ENCODE data around the gene GPR151. TPM values are rescaled to one million over a fixed set of nuclear protein-coding genes. Genes with fewer than 3 reads are reported as not detected.
"Not testable (repeated sequence)": the region's sequence is repeated elsewhere in the genome, so short reads cannot be mapped to it uniquely, and the experiment has no call there.

GPR151 gene
- total RNA-seq: under 1 TPM; 0.06 to 0.20 TPM
- polyA plus RNA-seq (ENCODE audit: insufficient read length in 2 of 2): under 1 TPM; 0.09 to 0.16 TPM
- long read RNA-seq, donor 1, partial matches to known transcripts: 0 of 1 reads
- long read RNA-seq, donor 1, other reads (novel, unspliced or antisense): 0 of 1 reads
- long read RNA-seq, donor 2, partial matches to known transcripts: 0 of 1 reads
- long read RNA-seq, donor 2, other reads (novel, unspliced or antisense): 0 of 1 reads
- long read RNA-seq, donor 3, partial matches to known transcripts: 0 of 2 reads
- long read RNA-seq, donor 3, other reads (novel, unspliced or antisense): 0 of 2 reads
- long read RNA-seq, donor 4: 0 reads

DNA sequence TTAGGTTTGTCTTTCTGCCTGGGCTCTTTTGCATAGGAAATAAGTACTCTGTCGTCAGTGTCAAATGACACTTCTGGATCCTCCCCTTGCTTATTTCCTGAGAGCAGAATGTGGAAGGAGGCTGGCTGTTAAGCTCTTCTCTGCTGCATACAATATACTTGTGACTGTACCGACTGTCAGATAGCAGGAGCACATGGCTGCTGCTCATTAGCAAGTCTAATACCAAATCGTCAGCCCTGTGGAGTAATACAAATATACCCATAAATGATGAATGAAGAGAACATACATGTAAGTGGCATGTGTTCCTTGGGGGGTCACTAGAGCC, at the start of gene GPR151:
TSS of gene GPR151 (minus strand) at position 40 of the 325 bp plus-strand sequence. CDS start 77 bp downstream, outside the sequence.
- Histone ChIP-seq H3K27ac (ENCODE audit: low read depth, low read length) (no peak within 1 kb of the TSS), H3K36me3 (ENCODE audit: control insufficient read depth, insufficient read depth, low read length) (no peaks in the 10 kb centered on the region), H3K27me3 (ENCODE audit: control insufficient read depth, insufficient read depth, low read length) (no peaks in the 10 kb centered on the region), H3K4me3 (ENCODE audit: low read depth, low read length) (no peak within 1 kb of the TSS), H3K4me1 (ENCODE audit: control insufficient read depth, insufficient read depth, low read length) (no peaks in the 10 kb centered on the region), H3K9me3 (ENCODE audit: control insufficient read depth, insufficient read depth, low read length) (no peaks in the 10 kb centered on the region)
- WGBS (ENCODE audit: insufficient coverage): no CpG with 5 or more reads among the region's 3 CpGs
- peak in 2 of 6 donors; percentile 20 to 53 for DNase-seq (ENCODE audit: low read depth in 4 of 6, low spot score in 6 of 6)

DNA sequence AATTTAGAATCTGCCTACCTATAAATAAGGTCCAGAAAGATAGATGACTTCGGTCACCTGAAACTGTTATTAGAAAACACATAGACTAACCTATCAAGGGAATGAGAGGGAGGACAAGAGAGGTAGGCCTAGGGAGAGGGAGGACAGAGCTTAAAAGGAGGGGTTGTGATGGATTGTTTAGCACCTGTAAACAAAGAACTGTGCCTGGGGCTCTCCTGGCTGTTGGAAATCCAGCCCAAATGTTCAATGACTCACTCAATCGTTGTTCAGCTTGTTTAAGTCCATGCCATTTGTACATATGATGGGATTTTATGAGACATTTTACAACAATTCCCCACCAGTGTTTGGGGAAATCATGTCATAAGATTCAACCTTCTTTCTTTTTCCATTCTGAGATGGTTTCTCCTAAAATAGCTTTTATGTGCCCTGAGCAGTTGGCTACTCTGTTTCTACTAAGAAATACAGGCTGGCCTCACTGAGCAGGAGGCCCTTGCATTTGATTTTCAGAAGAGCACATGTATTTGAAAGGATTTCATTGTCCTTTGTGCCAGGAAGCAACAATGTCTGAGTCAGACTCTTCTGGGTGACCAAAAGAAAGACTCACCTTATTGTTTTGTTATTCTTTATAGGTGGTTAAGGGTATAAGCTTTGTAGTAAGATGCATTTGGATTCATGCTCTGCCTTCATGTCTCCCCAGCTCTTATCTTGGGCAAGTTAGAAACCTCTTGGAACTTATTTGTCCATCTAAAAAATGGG, 48.2 kb upstream of the GPR151 start:
- no CpG with 5 or more reads among the region's 2 CpGs for WGBS (ENCODE audit: insufficient coverage)
- no peak overlapping the region for H3K4me3 ChIP-seq (ENCODE audit: low read depth, low read length)
- no peaks in the 10 kb centered on the region for H3K4me1 ChIP-seq (ENCODE audit: control insufficient read depth, insufficient read depth, low read length)
- H3K36me3 ChIP-seq (ENCODE audit: control insufficient read depth, insufficient read depth, low read length): no peaks in the 10 kb centered on the region
- DNase-seq (ENCODE audit: low read depth in 4 of 6, low spot score in 6 of 6): peak in 1 of 6 donors; percentile 44
- no peak overlapping the region for H3K27ac ChIP-seq (ENCODE audit: low read depth, low read length)
- no peaks in the 10 kb centered on the region for H3K27me3 ChIP-seq (ENCODE audit: control insufficient read depth, insufficient read depth, low read length)
- no peaks in the 10 kb centered on the region for H3K9me3 ChIP-seq (ENCODE audit: control insufficient read depth, insufficient read depth, low read length)

DNA sequence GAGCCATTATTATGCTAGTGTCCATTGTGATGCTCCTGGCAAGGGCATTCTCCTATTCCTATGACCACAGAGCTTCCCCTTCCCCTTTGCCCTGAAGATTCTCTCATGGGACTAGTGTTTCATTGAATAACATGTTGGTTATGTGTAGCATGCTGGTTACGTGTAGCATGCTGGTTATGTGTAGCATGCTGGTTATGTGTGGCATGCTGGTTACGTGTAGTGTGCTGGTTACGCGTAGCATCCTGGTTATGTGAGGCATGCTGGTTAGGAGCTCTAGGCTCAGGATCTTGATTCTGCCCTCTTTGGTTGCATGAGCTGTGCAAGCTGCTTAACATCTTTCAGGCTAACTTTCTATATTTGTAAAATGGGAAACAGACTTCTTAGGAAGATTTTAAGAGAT, 46.5 kb upstream of the GPR151 start:
- H3K4me1 ChIP-seq (ENCODE audit: control insufficient read depth, insufficient read depth, low read length): no peaks in the 10 kb centered on the region
- no peaks in the 10 kb centered on the region for H3K36me3 ChIP-seq (ENCODE audit: control insufficient read depth, insufficient read depth, low read length)
- DNase-seq (ENCODE audit: low read depth in 4 of 6, low spot score in 6 of 6): no peak
- no peaks in the 10 kb centered on the region for H3K27me3 ChIP-seq (ENCODE audit: control insufficient read depth, insufficient read depth, low read length)
- 100% methylated on average over 3 of the region's 4 CpGs for WGBS (ENCODE audit: insufficient coverage)
- no peaks in the 10 kb centered on the region for H3K9me3 ChIP-seq (ENCODE audit: control insufficient read depth, insufficient read depth, low read length)
- H3K4me3 ChIP-seq (ENCODE audit: low read depth, low read length): no peak overlapping the region
- H3K27ac ChIP-seq (ENCODE audit: low read depth, low read length): no peak overlapping the region

DNA sequence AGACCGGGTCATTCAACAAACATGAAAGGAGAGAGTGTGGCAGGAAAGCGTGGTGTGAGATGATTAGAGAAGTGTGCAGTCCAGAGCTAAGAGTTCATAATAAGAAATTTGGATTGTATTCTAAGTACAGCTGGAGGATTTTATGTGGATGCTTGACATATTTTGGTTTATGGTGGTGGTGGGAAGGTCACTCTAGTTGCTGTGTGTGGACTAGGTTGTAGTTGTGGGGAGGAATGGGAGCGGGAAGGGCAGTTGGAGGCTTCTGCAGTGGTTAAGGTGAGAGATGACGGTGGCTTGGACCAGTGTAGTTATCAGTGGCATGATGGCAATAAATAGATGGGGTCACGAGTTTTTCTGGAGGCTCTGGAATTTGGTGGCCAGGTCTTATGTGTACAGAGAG, 45.7 kb upstream of the GPR151 start:
- H3K9me3 ChIP-seq (ENCODE audit: control insufficient read depth, insufficient read depth, low read length): no peaks in the 10 kb centered on the region
- H3K36me3 ChIP-seq (ENCODE audit: control insufficient read depth, insufficient read depth, low read length): no peaks in the 10 kb centered on the region
- H3K4me3 ChIP-seq (ENCODE audit: low read depth, low read length): no peak overlapping the region
- H3K4me1 ChIP-seq (ENCODE audit: control insufficient read depth, insufficient read depth, low read length): no peaks in the 10 kb centered on the region
- no peak for DNase-seq (ENCODE audit: low read depth in 4 of 6, low spot score in 6 of 6)
- H3K27ac ChIP-seq (ENCODE audit: low read depth, low read length): no peak overlapping the region
- WGBS (ENCODE audit: insufficient coverage): 97% methylated on average over 5 of the region's 5 CpGs
- H3K27me3 ChIP-seq (ENCODE audit: control insufficient read depth, insufficient read depth, low read length): no peaks in the 10 kb centered on the region

DNA sequence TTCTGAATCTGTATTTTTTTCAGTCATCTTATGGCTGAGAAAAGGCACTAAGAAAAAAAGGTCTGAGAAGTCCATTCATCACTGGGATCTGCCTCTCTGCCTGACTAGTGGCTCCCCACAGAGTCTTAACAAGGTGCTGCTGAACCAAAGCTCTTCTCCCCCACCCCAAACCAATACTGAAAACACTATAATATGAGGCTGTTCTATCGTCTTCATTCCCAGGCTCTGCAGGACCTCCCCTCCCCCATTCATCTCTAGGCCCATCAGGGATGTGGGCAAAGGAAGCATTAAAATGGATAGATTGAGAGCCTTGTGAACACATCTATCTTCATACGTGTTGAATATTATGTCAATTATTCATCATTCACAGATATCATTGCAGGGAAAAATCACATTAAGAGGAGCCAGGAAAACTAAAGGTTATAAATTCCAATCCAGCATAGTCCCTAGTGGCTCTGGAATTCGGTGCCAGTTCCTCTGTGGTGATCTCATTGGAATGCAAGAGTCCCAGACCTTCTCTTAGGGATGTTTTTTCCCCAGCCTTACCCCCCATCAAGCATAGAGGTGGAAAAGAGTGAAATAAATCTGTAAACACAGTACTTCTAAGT, 44.3 kb upstream of the GPR151 start:
- H3K27ac ChIP-seq (ENCODE audit: low read depth, low read length): no peak overlapping the region
- H3K9me3 ChIP-seq (ENCODE audit: control insufficient read depth, insufficient read depth, low read length): no peaks in the 10 kb centered on the region
- DNase-seq (ENCODE audit: low read depth in 4 of 6, low spot score in 6 of 6): peak in 1 of 6 donors; percentile 41
- no CpG with 5 or more reads among the region's 3 CpGs for WGBS (ENCODE audit: insufficient coverage)
- H3K36me3 ChIP-seq (ENCODE audit: control insufficient read depth, insufficient read depth, low read length): no peaks in the 10 kb centered on the region
- H3K4me1 ChIP-seq (ENCODE audit: control insufficient read depth, insufficient read depth, low read length): no peaks in the 10 kb centered on the region
- no peaks in the 10 kb centered on the region for H3K27me3 ChIP-seq (ENCODE audit: control insufficient read depth, insufficient read depth, low read length)
- no peak overlapping the region for H3K4me3 ChIP-seq (ENCODE audit: low read depth, low read length)

DNA sequence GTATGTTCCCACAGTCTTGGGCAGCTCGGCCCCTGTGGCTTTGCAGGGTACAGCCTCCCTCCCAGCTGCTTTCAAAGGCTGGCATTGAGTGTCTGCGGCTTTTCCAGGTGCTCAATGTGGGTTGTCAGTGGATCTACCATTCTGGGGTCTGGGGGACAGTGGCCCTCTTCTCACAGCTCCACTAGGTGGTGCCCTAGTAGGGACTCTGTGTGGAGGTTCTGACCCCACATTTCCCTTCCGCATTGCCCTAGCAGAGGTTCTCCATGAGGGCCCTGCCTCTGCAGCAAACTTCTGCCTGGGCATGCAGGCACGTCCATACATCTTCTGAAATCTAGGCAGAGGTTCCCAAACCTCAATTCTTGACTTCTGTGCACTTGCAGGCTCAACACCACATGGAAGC, 40.9 kb upstream of the GPR151 start:
- not testable (repeated sequence) for H3K27ac ChIP-seq (ENCODE audit: low read depth, low read length); DNase-seq (ENCODE audit: low read depth in 4 of 6, low spot score in 6 of 6); H3K9me3 ChIP-seq (ENCODE audit: control insufficient read depth, insufficient read depth, low read length); H3K27me3 ChIP-seq (ENCODE audit: control insufficient read depth, insufficient read depth, low read length); H3K36me3 ChIP-seq (ENCODE audit: control insufficient read depth, insufficient read depth, low read length); H3K4me3 ChIP-seq (ENCODE audit: low read depth, low read length); H3K4me1 ChIP-seq (ENCODE audit: control insufficient read depth, insufficient read depth, low read length)
- WGBS (ENCODE audit: insufficient coverage): 95% methylated on average over 3 of the region's 4 CpGs

DNA sequence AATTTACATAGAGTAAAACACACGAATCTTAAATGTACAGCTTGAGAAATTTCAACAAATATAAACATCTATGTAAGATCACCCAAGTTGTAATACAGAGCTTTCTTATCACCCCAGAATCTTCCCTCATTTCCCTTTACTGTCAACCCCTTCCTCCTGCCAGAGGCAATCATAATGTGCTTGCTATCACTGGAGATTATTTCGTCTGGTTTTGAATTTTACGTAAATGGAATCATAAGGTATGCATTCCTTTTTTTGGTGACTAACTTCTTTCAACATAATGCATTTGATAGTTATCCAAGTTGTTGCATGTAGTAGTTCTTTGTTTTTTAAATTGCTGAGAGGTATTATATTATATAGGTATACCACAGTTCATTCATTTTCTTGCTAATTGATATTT, 37.5 kb upstream of the GPR151 start:
- Histone ChIP-seq H3K4me1 (ENCODE audit: control insufficient read depth, insufficient read depth, low read length) (no peaks in the 10 kb centered on the region), H3K9me3 (ENCODE audit: control insufficient read depth, insufficient read depth, low read length) (no peaks in the 10 kb centered on the region), H3K36me3 (ENCODE audit: control insufficient read depth, insufficient read depth, low read length) (no peaks in the 10 kb centered on the region), H3K4me3 (ENCODE audit: low read depth, low read length) (no peak overlapping the region), H3K27me3 (ENCODE audit: control insufficient read depth, insufficient read depth, low read length) (no peaks in the 10 kb centered on the region), H3K27ac (ENCODE audit: low read depth, low read length) (no peak overlapping the region)
- DNase-seq (ENCODE audit: low read depth in 4 of 6, low spot score in 6 of 6): no peak
- WGBS (ENCODE audit: insufficient coverage): 80% methylated on average over 1 of the region's 3 CpGs

DNA sequence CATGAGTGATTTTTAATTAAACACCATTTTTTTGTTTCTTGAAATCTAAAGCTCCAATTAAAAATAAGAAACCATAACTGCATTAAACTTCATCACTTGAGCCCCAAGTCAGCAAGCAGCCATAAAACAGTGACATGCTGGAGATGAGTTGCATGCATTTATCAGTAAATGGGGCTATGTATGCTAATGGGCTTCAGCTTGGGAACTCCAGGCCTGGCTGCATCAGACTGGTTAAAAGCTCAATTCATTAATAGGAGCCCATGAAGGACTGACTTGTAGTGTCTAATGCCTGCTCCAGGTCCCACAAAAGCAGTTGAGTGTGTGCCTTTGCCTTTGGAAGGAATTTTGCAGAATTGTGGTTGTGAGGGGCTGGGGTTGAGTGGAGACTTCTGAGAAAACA, 33.6 kb upstream of the GPR151 start:
- Histone ChIP-seq H3K27ac (ENCODE audit: low read depth, low read length) (no peak overlapping the region), H3K9me3 (ENCODE audit: control insufficient read depth, insufficient read depth, low read length) (no peaks in the 10 kb centered on the region), H3K27me3 (ENCODE audit: control insufficient read depth, insufficient read depth, low read length) (no peaks in the 10 kb centered on the region), H3K36me3 (ENCODE audit: control insufficient read depth, insufficient read depth, low read length) (no peaks in the 10 kb centered on the region), H3K4me1 (ENCODE audit: control insufficient read depth, insufficient read depth, low read length) (no peaks in the 10 kb centered on the region), H3K4me3 (ENCODE audit: low read depth, low read length) (no peak overlapping the region)
- DNase-seq (ENCODE audit: low read depth in 4 of 6, low spot score in 6 of 6): peak in 1 of 6 donors; percentile 66

DNA sequence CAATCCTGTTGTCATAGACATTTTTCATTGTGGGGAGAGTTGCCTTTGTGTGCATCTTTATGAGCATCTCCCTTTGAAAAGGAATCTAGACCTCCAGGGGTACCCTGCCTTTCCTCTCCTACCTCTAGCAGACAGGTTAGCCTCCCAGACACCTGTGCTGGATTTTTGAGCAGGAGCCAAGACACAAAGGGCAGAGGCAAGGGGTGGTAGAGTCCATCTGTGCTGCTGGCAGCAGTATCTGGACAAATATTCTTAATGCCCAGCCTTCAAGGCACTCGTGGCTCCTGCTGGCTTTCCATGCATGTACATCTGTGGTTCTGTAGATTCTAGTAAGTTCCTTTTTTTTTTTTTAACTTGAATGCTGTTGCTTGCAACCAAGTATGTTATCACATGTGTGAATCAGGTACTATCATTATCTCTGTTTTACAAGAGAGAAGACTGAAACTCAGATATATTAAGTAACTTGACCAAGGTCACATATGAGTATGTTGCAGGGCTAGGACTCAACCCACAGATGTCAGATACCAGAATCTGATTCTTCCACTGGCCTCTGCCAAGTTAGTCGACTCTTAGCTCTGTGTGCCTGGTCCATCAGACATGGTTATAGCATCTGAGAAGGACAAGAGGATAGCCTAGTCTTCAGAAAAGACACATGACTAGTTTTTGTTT, 32.9 kb upstream of the GPR151 start:
- no peak for DNase-seq (ENCODE audit: low read depth in 4 of 6, low spot score in 6 of 6)
- H3K36me3 ChIP-seq (ENCODE audit: control insufficient read depth, insufficient read depth, low read length): no peaks in the 10 kb centered on the region
- H3K4me3 ChIP-seq (ENCODE audit: low read depth, low read length): no peak overlapping the region
- H3K4me1 ChIP-seq (ENCODE audit: control insufficient read depth, insufficient read depth, low read length): no peaks in the 10 kb centered on the region
- H3K9me3 ChIP-seq (ENCODE audit: control insufficient read depth, insufficient read depth, low read length): no peaks in the 10 kb centered on the region
- no peak overlapping the region for H3K27ac ChIP-seq (ENCODE audit: low read depth, low read length)
- no CpG with 5 or more reads among the region's 2 CpGs for WGBS (ENCODE audit: insufficient coverage)
- H3K27me3 ChIP-seq (ENCODE audit: control insufficient read depth, insufficient read depth, low read length): no peaks in the 10 kb centered on the region
